ENCODE results near the gene KRT76. TPM values are rescaled to one million over a fixed set of nuclear protein-coding genes. Genes with fewer than 3 reads are reported as not detected.

The KRT76 gene
- not detected for polyA plus RNA-seq (ENCODE audit: insufficient read length in 4 of 4)

- DNase-seq (ENCODE audit: low read depth in 4 of 4, low spot score in 3 of 4): no peak
Measured at GRCh38 chr12:52776913-52777395, at the start of gene KRT76. TSS of gene KRT76 (minus strand) at chr12:52777345. CDS start at chr12:52777291, 54 bp downstream.

- DNase-seq (ENCODE audit: low read depth in 4 of 4, low spot score in 3 of 4): no peak
Measured at GRCh38 chr12:52825961-52826360, 48.8 kb upstream of the KRT76 start.

- DNase-seq (ENCODE audit: low read depth in 4 of 4, low spot score in 3 of 4): no peak
Measured at GRCh38 chr12:52824741-52825410, 47.7 kb upstream of the KRT76 start.

- DNase-seq (ENCODE audit: low read depth in 4 of 4, low spot score in 3 of 4): no peak
Measured at GRCh38 chr12:52823761-52824450, 46.8 kb upstream of the KRT76 start.

GRCh38 chr12:52822771-52823510 is 45.8 kb upstream of the KRT76 start:
- DNase-seq (ENCODE audit: low read depth in 4 of 4, low spot score in 3 of 4): no peak

GRCh38 chr12:52821826-52822660 is 44.9 kb upstream of the KRT76 start:
- no peak for DNase-seq (ENCODE audit: low read depth in 4 of 4, low spot score in 3 of 4)

- no peak for DNase-seq (ENCODE audit: low read depth in 4 of 4, low spot score in 3 of 4)
Measured at GRCh38 chr12:52821071-52821730, 44.1 kb upstream of the KRT76 start.

GRCh38 chr12:52820521-52820920 is 43.4 kb upstream of the KRT76 start:
- no peak for DNase-seq (ENCODE audit: low read depth in 4 of 4, low spot score in 3 of 4)

- no peak for DNase-seq (ENCODE audit: low read depth in 4 of 4, low spot score in 3 of 4)
Measured at GRCh38 chr12:52819731-52820510, 42.8 kb upstream of the KRT76 start.

- no peak for DNase-seq (ENCODE audit: low read depth in 4 of 4, low spot score in 3 of 4)
Measured at GRCh38 chr12:52818887-52819420, 41.8 kb upstream of the KRT76 start.

- DNase-seq (ENCODE audit: low read depth in 4 of 4, low spot score in 3 of 4): no peak
Measured at GRCh38 chr12:52818388-52818787, 41.2 kb upstream of the KRT76 start.

- DNase-seq (ENCODE audit: low read depth in 4 of 4, low spot score in 3 of 4): no peak
Measured at GRCh38 chr12:52817699-52818238, 40.6 kb upstream of the KRT76 start.

- no peak for DNase-seq (ENCODE audit: low read depth in 4 of 4, low spot score in 3 of 4)
Measured at GRCh38 chr12:52817003-52817698, 40.0 kb upstream of the KRT76 start.

GRCh38 chr12:52815676-52816588 is 38.8 kb upstream of the KRT76 start:
- DNase-seq (ENCODE audit: low read depth in 4 of 4, low spot score in 3 of 4): no peak

GRCh38 chr12:52815161-52815560 is 38.0 kb upstream of the KRT76 start:
- DNase-seq (ENCODE audit: low read depth in 4 of 4, low spot score in 3 of 4): no peak

- DNase-seq (ENCODE audit: low read depth in 4 of 4, low spot score in 3 of 4): no peak
Measured at GRCh38 chr12:52814710-52815155, 37.6 kb upstream of the KRT76 start.
